ENCODE data around the gene LLGL2.

LLGL2 gene

GRCh38 chr17:75492555-75493168, 32.8 kb upstream of the LLGL2 start:
- peaks cover 9% of the 10 kb centered on the region for H3K4me1 ChIP-seq (ENCODE audit: control insufficient read depth, insufficient read depth, low read length)
- H3K27ac ChIP-seq (ENCODE audit: low read length), result no peak overlapping the region
- H3K36me3 ChIP-seq (ENCODE audit: control insufficient read depth in 2 of 2, insufficient read depth in 2 of 2, low read length in 2 of 2), result peaks cover 23 to 55% of the 10 kb centered on the region in 2 donors

GRCh38 chr17:75493476-75494129, 31.9 kb upstream of the LLGL2 start:
- H3K4me1 ChIP-seq (ENCODE audit: control insufficient read depth, insufficient read depth, low read length), result peaks cover 7% of the 10 kb centered on the region
- no peak overlapping the region for H3K4me3 ChIP-seq (ENCODE audit: low read length in 2 of 2)
- peaks cover 28 to 61% of the 10 kb centered on the region in 2 donors for H3K36me3 ChIP-seq (ENCODE audit: control insufficient read depth in 2 of 2, insufficient read depth in 2 of 2, low read length in 2 of 2)
- H3K27me3 ChIP-seq (ENCODE audit: control insufficient read depth in 1 of 2, insufficient read depth in 2 of 2, low read length in 2 of 2), result no peaks in the 10 kb centered on the region
- H3K9ac ChIP-seq (ENCODE audit: low read length in 2 of 2), result no peak overlapping the region
- no peaks in the 10 kb centered on the region for H3K9me3 ChIP-seq (ENCODE audit: control insufficient read depth in 2 of 2, low read length in 2 of 2)
- no peak overlapping the region for H3K27ac ChIP-seq (ENCODE audit: low read length)

More at GRCh38 chr17:75492555-75493168, 32.8 kb upstream of the LLGL2 start:
- no peaks in the 10 kb centered on the region for H3K9me3 ChIP-seq (ENCODE audit: control insufficient read depth in 2 of 2, low read length in 2 of 2)
- H3K9ac ChIP-seq (ENCODE audit: low read length in 2 of 2), result no peak overlapping the region
- no peak overlapping the region for H3K4me3 ChIP-seq (ENCODE audit: low read length in 2 of 2)
- H3K27me3 ChIP-seq (ENCODE audit: control insufficient read depth in 1 of 2, insufficient read depth in 2 of 2, low read length in 2 of 2), result no peaks in the 10 kb centered on the region

- Histone ChIP-seq H3K36me3 (ENCODE audit: control insufficient read depth in 2 of 2, insufficient read depth in 2 of 2, low read length in 2 of 2) (peaks cover 28 to 56% of the 10 kb centered on the region in 2 donors), H3K9me3 (ENCODE audit: control insufficient read depth in 2 of 2, low read length in 2 of 2) (no peaks in the 10 kb centered on the region), H3K27me3 (ENCODE audit: control insufficient read depth in 1 of 2, insufficient read depth in 2 of 2, low read length in 2 of 2) (no peaks in the 10 kb centered on the region), H3K27ac (ENCODE audit: low read length) (no peak overlapping the region), H3K4me1 (ENCODE audit: control insufficient read depth, insufficient read depth, low read length) (peaks cover 12% of the 10 kb centered on the region), H3K4me3 (ENCODE audit: low read length in 2 of 2) (no peak overlapping the region), H3K9ac (ENCODE audit: low read length in 2 of 2) (no peak overlapping the region)
Measured at GRCh38 chr17:75494326-75494877, 31.1 kb upstream of the LLGL2 start.

- no peak overlapping the region for H3K4me3 ChIP-seq (ENCODE audit: low read length in 2 of 2)
- peaks cover 32 to 55% of the 10 kb centered on the region in 2 donors for H3K36me3 ChIP-seq (ENCODE audit: control insufficient read depth in 2 of 2, insufficient read depth in 2 of 2, low read length in 2 of 2)
Measured at GRCh38 chr17:75496005-75496404, 29.5 kb upstream of the LLGL2 start.

GRCh38 chr17:75498039-75498725, 27.3 kb upstream of the LLGL2 start:
- Histone ChIP-seq H3K9me3 (ENCODE audit: control insufficient read depth in 2 of 2, low read length in 2 of 2) (no peaks in the 10 kb centered on the region), H3K36me3 (ENCODE audit: control insufficient read depth in 2 of 2, insufficient read depth in 2 of 2, low read length in 2 of 2) (peaks cover 30 to 40% of the 10 kb centered on the region in 2 donors), H3K4me1 (ENCODE audit: control insufficient read depth, insufficient read depth, low read length) (peaks cover 14% of the 10 kb centered on the region), H3K27ac (ENCODE audit: low read length) (no peak overlapping the region), H3K27me3 (ENCODE audit: control insufficient read depth in 1 of 2, insufficient read depth in 2 of 2, low read length in 2 of 2) (no peaks in the 10 kb centered on the region), H3K4me3 (ENCODE audit: low read length in 2 of 2) (no peak overlapping the region), H3K9ac (ENCODE audit: low read length in 2 of 2) (no peak overlapping the region)

More at GRCh38 chr17:75496005-75496404, 29.5 kb upstream of the LLGL2 start:
- H3K9me3 ChIP-seq (ENCODE audit: control insufficient read depth in 2 of 2, low read length in 2 of 2), result no peaks in the 10 kb centered on the region
- no peak overlapping the region for H3K27ac ChIP-seq (ENCODE audit: low read length)
- peaks cover 8% of the 10 kb centered on the region for H3K4me1 ChIP-seq (ENCODE audit: control insufficient read depth, insufficient read depth, low read length)
- H3K9ac ChIP-seq (ENCODE audit: low read length in 2 of 2), result no peak overlapping the region
- no peaks in the 10 kb centered on the region for H3K27me3 ChIP-seq (ENCODE audit: control insufficient read depth in 1 of 2, insufficient read depth in 2 of 2, low read length in 2 of 2)

- Histone ChIP-seq H3K9me3 (ENCODE audit: control insufficient read depth in 2 of 2, low read length in 2 of 2) (no peaks in the 10 kb centered on the region), H3K27me3 (ENCODE audit: control insufficient read depth in 1 of 2, insufficient read depth in 2 of 2, low read length in 2 of 2) (no peaks in the 10 kb centered on the region), H3K36me3 (ENCODE audit: control insufficient read depth in 2 of 2, insufficient read depth in 2 of 2, low read length in 2 of 2) (peaks cover 25 to 37% of the 10 kb centered on the region in 2 donors), H3K4me1 (ENCODE audit: control insufficient read depth, insufficient read depth, low read length) (peaks cover 14% of the 10 kb centered on the region), H3K4me3 (ENCODE audit: low read length in 2 of 2) (no peak overlapping the region), H3K9ac (ENCODE audit: low read length in 2 of 2) (no peak overlapping the region), H3K27ac (ENCODE audit: low read length) (peak overlapping the region; percentile 18)
Measured at GRCh38 chr17:75498726-75499213, 26.7 kb upstream of the LLGL2 start.

- Histone ChIP-seq H3K36me3 (ENCODE audit: control insufficient read depth in 2 of 2, insufficient read depth in 2 of 2, low read length in 2 of 2) (peaks cover 25 to 34% of the 10 kb centered on the region in 2 donors), H3K9ac (ENCODE audit: low read length in 2 of 2) (no peak overlapping the region), H3K9me3 (ENCODE audit: control insufficient read depth in 2 of 2, low read length in 2 of 2) (no peaks in the 10 kb centered on the region), H3K27me3 (ENCODE audit: control insufficient read depth in 1 of 2, insufficient read depth in 2 of 2, low read length in 2 of 2) (no peaks in the 10 kb centered on the region), H3K27ac (ENCODE audit: low read length) (peak overlapping the region; percentile 18), H3K4me1 (ENCODE audit: control insufficient read depth, insufficient read depth, low read length) (peaks cover 14% of the 10 kb centered on the region), H3K4me3 (ENCODE audit: low read length in 2 of 2) (no peak overlapping the region)
Measured at GRCh38 chr17:75499313-75500022, 26.0 kb upstream of the LLGL2 start.

GRCh38 chr17:75500419-75501216, 24.9 kb upstream of the LLGL2 start:
- Histone ChIP-seq H3K9ac (ENCODE audit: low read length in 2 of 2) (no peak overlapping the region), H3K9me3 (ENCODE audit: control insufficient read depth in 2 of 2, low read length in 2 of 2) (no peaks in the 10 kb centered on the region), H3K27ac (ENCODE audit: low read length) (no peak overlapping the region), H3K36me3 (ENCODE audit: control insufficient read depth in 2 of 2, insufficient read depth in 2 of 2, low read length in 2 of 2) (peaks cover 20 to 33% of the 10 kb centered on the region in 2 donors), H3K4me3 (ENCODE audit: low read length in 2 of 2) (no peak overlapping the region), H3K4me1 (ENCODE audit: control insufficient read depth, insufficient read depth, low read length) (peaks cover 14% of the 10 kb centered on the region), H3K27me3 (ENCODE audit: control insufficient read depth in 1 of 2, insufficient read depth in 2 of 2, low read length in 2 of 2) (no peaks in the 10 kb centered on the region)

- Histone ChIP-seq H3K9ac (ENCODE audit: low read length in 2 of 2) (no peak overlapping the region), H3K36me3 (ENCODE audit: control insufficient read depth in 2 of 2, insufficient read depth in 2 of 2, low read length in 2 of 2) (peaks cover 23 to 31% of the 10 kb centered on the region in 2 donors), H3K9me3 (ENCODE audit: control insufficient read depth in 2 of 2, low read length in 2 of 2) (no peaks in the 10 kb centered on the region), H3K27me3 (ENCODE audit: control insufficient read depth in 1 of 2, insufficient read depth in 2 of 2, low read length in 2 of 2) (no peaks in the 10 kb centered on the region), H3K4me3 (ENCODE audit: low read length in 2 of 2) (no peak overlapping the region), H3K4me1 (ENCODE audit: control insufficient read depth, insufficient read depth, low read length) (peaks cover 14% of the 10 kb centered on the region), H3K27ac (ENCODE audit: low read length) (peak overlapping the region; percentile 46)
Measured at GRCh38 chr17:75501378-75502071, 24.0 kb upstream of the LLGL2 start.

Measured in stomach smooth muscle (tissue), 2 donors.